GM21786 (cell line): ENCODE results near the gene GADD45GIP1.
"Not testable (repeated sequence)": the region's sequence is repeated elsewhere in the genome, so short reads cannot be mapped to it uniquely, and the experiment has no call there.

Experiments used
- ATAC-seq: cut with Tn5 transposase; IDR thresholded peaks from one replicate; pipeline ENCODE4 v1.9.1; 2021; ENCODE audit not compliant: unreplicated experiment

The GADD45GIP1 gene

GRCh38 chr19:12990431-12990830 is 33.4 kb upstream of the GADD45GIP1 start:
- ATAC-seq = no peak

DNA sequence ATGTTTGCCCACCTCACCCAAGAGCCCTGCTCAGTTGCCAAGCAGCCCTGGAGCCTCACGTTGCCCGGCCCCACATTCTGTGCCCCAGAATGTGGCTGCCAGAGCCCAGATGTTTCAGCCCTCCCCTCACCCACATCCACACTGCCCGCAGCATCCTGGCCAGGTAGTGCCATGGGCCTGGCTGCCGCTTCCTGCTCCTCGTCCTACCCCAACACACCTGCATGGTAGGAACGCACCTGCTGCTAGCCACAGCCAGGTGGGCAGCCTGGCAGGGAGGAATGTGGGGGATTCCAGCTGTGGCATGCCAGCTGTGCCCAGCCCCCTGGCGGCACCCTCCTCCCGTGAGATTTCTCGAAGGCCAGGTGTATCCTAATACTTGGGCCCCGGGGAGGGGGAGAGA is 30.8 kb upstream of the GADD45GIP1 start:
- no peak for ATAC-seq

DNA sequence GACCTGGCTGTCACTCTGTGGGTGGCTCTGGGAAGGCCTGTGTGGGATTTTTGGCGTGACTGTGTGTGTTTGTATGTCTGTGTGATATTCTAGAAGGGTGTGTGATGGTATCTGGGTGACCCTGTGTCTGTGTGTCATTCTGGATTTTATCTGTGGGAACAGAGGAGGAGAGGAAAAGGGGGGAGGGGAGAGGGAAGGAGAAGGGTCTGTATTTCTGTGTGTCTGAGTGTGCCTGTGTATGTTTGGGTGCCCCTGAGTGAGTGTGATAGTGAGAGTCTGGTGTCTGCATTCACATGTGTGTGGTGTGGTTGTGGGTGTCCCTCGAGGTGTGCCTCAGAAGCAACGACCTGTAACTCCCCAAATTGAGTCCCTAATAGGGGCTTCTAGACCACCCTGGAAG is 30.2 kb upstream of the GADD45GIP1 start:
- no peak for ATAC-seq

DNA sequence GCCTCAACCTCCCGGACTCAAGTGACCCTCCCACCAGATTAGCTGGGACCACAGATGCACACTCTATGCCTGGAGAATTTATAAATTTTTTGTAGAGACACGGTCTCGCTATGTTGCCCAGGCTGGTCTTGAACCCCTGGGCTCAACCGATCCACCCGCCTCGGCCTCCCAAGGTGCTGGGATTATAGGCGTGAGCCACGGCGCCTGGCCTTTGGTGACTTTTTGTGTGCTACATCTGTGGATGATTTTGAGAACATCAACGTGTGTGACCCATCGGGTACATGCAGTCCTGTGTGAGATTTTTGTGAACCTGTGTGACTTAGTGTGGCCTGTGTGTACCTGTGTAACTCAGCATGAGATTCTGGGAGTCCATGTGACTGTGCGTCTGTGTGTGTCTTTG is 29.7 kb upstream of the GADD45GIP1 start:
- ATAC-seq = no peak

DNA sequence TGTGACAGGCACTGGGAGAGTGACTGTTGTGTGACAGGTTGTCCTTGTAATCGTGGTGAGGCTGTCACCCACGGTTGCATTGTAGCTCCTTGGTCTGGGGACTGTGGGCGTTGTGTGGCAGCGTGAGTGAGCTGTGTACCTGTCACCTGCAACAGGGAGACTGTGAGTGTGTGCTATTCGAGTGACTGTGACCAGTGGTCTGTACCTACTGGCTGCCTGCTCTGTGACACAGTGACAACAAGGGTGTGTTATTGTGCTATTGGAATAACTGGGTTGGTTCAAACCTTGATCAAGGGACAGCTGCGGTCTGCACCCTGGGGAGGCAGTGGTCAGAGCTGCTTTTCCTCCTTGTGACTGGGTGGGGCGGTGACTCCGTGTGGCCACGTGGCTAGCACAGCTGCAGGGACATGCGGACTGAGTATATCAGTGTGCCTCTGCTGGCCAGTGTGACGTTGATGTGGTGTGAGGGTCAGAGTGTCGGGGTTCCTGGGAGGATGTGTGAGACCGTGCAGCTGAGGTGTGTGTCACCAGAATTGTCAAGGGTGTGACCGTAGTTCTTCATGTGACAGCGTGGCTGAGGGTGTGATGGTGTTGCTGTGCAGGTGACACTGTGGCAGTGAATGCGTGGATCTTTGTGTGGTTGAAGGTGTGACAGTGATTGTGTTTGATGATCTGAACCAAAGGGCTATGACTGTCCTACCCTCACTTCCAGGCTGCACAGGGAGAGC is 28.2 kb upstream of the GADD45GIP1 start:
- no peak for ATAC-seq

DNA sequence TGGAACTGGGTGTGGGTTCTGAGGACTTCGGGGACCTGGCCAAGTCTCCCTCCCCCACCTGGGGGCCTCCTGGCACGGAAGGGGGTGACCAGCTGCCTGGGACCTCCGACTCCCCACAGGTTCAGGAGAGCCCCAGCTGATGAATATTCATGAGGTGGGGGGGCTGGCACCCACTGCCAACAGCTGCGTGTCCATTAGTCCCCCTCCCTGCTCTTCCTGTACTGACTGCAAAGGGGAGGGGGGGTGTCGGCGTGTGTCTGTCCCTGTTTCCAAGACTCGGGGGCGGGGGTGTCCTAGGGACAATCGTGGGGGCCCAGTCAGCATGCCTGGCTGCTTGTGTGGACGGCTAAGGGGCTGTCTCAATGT is 27.6 kb upstream of the GADD45GIP1 start:
- no peak for ATAC-seq

- no peak for ATAC-seq
Observed at GRCh38 chr19:12984143-12984627, 27.2 kb upstream of the GADD45GIP1 start.

DNA sequence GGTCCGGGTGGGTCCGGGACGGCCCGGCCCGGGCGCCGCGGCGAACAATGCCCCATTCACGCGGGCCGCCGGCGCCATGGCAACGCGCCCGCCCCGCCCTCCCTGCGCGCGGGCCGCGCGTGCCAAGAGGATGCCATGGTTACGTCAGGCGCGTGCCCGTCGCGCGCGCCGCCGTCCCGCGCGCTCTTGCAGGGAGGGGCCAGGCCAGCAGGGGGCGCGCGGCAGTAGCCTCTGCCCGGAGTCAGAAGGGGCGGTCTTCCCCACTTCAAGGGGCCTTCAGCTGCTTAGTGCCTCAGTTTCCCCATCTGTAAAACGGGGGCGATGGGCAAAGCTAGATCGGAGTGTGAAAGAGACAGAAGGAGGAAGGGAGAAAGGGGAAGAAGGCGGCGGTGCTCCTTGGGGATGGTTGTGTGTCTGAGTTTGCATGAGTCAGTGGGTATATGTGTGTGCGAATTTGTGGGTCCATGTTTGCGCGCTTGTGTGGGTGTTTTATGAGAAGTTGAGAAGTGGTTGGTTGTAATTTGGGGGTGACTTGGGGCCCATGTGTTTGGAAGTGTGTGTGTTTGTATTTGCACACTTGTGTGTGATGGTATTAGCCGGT is 26.6 kb upstream of the GADD45GIP1 start:
- no peak for ATAC-seq

DNA sequence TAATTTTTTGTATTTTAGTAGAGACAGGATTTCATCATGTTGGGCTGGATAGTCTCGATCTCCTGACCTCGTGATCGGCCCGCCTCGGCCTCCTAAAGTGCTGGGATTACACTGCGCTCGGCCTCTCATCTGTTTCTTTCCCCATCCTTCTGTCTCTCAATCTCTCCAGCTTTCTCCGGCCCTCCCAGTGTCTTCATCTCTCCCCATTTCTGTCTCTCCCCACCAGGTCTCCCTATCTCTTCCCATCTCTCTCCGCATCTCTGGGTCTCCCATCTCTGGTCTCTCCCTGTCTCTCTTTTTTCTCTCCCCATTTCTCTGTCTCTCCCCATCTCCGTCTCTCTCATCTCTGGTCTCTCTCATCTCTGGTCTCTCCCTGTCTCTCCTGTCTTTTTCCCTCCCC is 26.1 kb upstream of the GADD45GIP1 start:
- ATAC-seq = no peak

DNA sequence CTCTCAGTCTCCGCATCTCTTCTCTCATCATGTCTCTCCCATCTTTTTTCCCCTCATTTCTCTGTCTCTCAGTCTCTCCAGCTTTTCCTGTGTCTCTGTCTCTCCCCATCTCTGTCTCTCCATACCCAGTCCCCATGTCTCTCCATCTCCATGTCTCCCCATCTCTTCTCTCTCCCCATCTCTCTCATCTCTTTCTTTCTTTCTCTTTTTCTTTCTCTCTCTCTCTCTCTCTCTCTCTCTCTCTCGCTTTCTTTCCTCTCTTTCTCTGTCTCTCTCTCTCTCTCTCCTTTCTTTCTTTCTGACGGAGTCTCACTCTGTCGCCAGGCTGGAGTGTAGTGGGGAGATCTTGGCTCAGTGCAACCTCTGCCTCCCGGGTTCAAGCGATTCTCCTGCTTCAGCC is 25.6 kb upstream of the GADD45GIP1 start:
- no peak for ATAC-seq

- no peak for ATAC-seq
Observed at GRCh38 chr19:12979974-12980373, 23.0 kb upstream of the GADD45GIP1 start.

- ATAC-seq = not testable (repeated sequence)
Observed at GRCh38 chr19:12976109-12976508, 19.1 kb upstream of the GADD45GIP1 start.

- no peak for ATAC-seq
Observed at GRCh38 chr19:12975221-12975741, 18.3 kb upstream of the GADD45GIP1 start.

DNA sequence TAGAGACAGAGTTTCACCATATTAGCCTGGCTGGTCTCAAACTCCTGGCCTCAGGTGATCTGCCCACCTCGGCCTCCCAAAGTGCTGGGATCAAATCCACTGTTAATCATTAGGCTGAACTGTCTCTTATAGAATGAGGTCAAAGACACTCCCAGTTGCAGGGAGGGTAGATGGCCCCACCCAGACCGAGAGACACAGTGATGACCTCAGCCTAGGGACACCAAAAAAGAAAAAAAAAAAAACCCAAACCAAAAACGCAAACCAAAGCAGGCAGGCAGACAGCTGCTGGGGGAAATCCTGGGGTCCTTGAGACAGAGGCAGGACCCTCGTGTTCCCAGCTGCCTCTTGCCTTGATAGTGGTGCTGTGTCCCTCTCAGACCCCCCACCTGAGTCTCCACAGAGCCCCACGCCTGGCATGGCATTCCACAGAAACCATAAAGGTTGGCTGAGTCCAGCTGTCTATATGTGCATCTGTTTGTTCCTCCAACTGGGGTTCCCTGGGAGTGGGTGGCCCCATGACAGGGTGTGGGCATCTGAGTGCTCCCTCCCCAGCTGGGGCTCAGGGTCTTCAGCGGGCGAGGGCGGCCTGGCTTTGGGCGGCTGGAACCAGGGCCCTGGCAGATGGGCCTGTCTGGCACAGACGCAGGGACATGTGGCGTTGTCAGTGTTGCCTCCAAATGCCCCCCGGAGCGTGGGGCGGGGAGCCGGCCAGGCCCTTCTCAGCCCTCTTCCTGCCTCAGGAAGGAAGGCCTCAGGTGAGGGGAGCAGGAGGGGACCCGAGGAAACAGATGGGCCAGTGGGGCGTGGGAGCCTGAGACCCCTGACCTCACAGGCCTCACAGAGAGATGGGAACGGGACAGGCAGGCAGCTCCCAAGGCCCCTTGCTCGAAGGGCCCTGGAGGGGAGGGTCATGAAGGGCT is 17.5 kb upstream of the GADD45GIP1 start:
- no peak for ATAC-seq

DNA sequence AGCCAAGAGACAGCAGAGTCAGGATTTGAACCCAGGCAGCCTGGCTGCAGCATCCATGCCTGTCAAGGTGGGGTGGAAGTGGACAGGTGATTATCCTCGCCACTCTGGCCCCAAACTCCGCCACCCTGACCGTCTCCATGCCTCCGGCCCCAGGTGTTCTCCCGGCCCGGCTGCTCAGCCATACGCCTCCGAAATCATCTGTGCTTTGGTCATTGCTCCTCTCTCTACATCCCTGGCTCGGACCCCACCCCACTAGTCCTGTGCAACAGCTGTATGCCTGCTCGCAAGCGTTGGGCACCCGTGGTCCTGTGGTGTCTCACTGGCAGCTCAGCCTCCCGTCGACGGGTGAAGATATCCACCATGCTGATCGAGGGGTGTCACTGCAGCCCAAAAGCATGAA is 16.2 kb upstream of the GADD45GIP1 start:
- no peak for ATAC-seq

- no peak for ATAC-seq
Observed at GRCh38 chr19:12970070-12970820, 13.2 kb upstream of the GADD45GIP1 start.

DNA sequence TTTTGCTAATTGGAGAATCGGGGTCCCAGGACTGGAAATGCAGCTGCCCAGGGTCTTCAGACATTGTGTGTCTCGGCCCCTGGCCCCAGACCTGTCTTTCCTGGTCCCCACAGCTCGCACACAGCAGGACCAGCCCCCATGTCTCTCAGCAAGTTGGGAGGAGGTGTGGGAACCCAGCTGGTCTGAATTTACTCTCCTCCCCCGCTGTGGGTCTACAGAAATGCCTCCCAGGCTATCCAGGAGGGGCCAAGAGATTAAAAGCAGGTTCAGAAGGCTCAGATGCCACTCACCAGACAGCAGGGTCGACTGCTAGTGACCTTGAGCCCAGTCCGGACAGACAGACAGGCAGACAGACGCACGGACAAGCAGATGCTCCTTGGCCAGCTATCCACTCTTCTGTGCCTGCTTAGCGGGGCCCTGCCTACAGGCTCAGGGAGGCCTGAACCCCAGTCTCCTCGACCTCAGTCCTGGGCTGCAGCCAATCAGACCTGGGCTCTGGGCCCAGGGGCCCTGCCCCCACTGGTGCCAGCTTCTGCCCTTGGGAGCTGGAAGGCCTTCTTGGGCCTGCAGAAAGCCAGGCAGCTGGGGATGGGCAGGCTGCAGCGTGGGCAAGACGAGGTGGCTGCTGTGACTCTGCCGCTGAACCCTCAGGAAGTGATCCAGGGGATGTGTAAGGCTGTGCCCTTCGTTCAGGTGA is 12.4 kb upstream of the GADD45GIP1 start, which contains the start of gene DAND5:
DAND5 (plus strand) TSS at position 285 of the 697 bp plus-strand sequence; CDS start at position 370, 85 bp downstream.
- ATAC-seq = no peak

- ATAC-seq = no peak
Observed at GRCh38 chr19:12967907-12968306, 10.9 kb upstream of the GADD45GIP1 start.

DNA sequence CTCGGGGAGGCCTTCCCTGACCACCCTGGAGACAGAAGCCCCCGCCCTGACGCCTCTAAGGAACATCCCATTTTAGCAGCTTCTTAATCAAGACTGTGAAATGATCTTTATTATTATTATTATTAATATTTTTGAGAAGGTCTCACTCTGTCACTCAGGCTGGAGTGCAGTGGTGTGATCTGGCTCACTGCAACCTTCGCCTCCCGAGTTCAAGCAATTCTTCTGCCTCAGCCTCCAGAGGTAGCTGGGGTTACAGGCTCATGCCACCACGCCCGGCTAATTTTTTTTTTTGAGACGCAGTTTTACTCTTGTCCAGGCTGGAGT is 8.8 kb upstream of the GADD45GIP1 start:
- ATAC-seq = no peak
